Gastrocnemius medialis (tissue), 4 donors: ENCODE data around the gene GLB1L2. TPM values are rescaled to one million over a fixed set of nuclear protein-coding genes. Genes with fewer than 3 reads are reported as not detected.

Experiments used
- ATAC-seq, 2 donors: fragments of 150-250 bp; one replicate each; pipeline ENCODE4 v1.9.1; 2016
- DNase-seq, 2 donors: peaks; one replicate each; pipeline ENCODE4 v3.0.0-alpha.2; 2019
- H3K27ac ChIP-seq, 4 donors: fragments of 200-600 bp; sonication (generic); 1 replicate in 1 of 4; 2 replicates in 3 of 4; pipeline ENCODE4 v1.5.1; 2016 to 2018; ENCODE audit warnings: mild to moderate bottlenecking in 2 of 4, moderate library complexity in 1 of 4
- H3K27me3 ChIP-seq, 3 donors: fragments of 200-600 bp; sonication (generic) in 2 of 3; 1 replicate in 1 of 3; 2 replicates in 2 of 3; pipeline versions ENCODE4 v1.5.1 to v1.6.0; 2016 to 2019; ENCODE audit warnings: mild to moderate bottlenecking in 1 of 3, moderate library complexity in 1 of 3
- H3K36me3 ChIP-seq, 2 donors: fragments of 200-600 bp; sonication (generic) in 1 of 2; one replicate each; pipeline ENCODE4 v1.5.1; 2017 to 2018
- H3K4me1 ChIP-seq, 2 donors: fragments of 200-600 bp; sonication (generic) in 1 of 2; one replicate each; pipeline ENCODE4 v1.5.1; 2016 to 2017; ENCODE audit warnings: mild to moderate bottlenecking in 2 of 2
- H3K4me3 ChIP-seq, 4 donors: fragments of 200-600 bp; sonication (generic) in 3 of 4; 1 replicate in 1 of 4; 2 replicates in 3 of 4; pipeline ENCODE4 v1.5.1; 2016 to 2019; ENCODE audit warnings: mild to moderate bottlenecking in 2 of 4
- H3K9me3 ChIP-seq, 3 donors: fragments of 200-600 bp; sonication (generic) in 2 of 3; 1 replicate in 1 of 3; 2 replicates in 2 of 3; pipeline ENCODE4 v1.5.1; 2016 to 2019
- CTCF ChIP-seq, 5 experiments: fragments of 450-650 bp in 3 of 5; fragments of 200-600 bp in 2 of 5; sonication (generic) in 2 of 5; IDR thresholded peaks in 4 of 5; conservative IDR thresholded peaks in 1 of 5; 1 replicate in 4 of 5; 2 replicates in 1 of 5; pipeline ENCODE4 v1.5.1; 2016 to 2019; ENCODE audit warnings: antibody characterized with exemption in 5 of 5, mild to moderate bottlenecking in 3 of 5, moderate library complexity in 3 of 5
- POLR2A ChIP-seq, 2 donors: fragments of 450-650 bp; IDR thresholded peaks; one replicate each; pipeline ENCODE4 v1.6.1; 2017; ENCODE audit warnings: antibody characterized with exemption in 2 of 2, mild to moderate bottlenecking in 2 of 2, moderate library complexity in 2 of 2
- in situ Hi-C, 4 donors: fragments of 200-750 bp; cut with MboI; loops; one replicate each; pipeline versions ENCODE4 v1.15.0 to v1.8.0; 2017; ENCODE audit warnings: low sequenced_read_pairs in 4 of 4
- intact Hi-C: fragments of 100-400 bp; cut with DNase I; formaldehyde crosslinking; loops from one replicate; pipeline ENCODE4 v1.15.1; 2023; ENCODE audit warnings: low total_unique reads
- total RNA-seq, 4 donors: library from RNA; depleted of rRNA; stranded (reverse); fragments of >200 nt; gene quantifications; one replicate each; pipeline versions ENCODE4 v1.1.0 to v1.2.3, GENCODE V29; 2016

The GLB1L2 gene
- total RNA-seq, 4 donors from 2014 or later: 0.33 to 2.9 (median 0.76) TPM; not detected in 1

GRCh38 chr11:134398079-134398444 lies 66.3 kb downstream of the GLB1L2 start:
- no peak for DNase-seq
- Histone ChIP-seq H3K27me3 (peaks cover 0 to 5% (median 2%) of the 10 kb centered on the region in 3 donors), H3K36me3 (no peaks in the 10 kb centered on the region), H3K27ac (no peak overlapping the region), H3K9me3 (no peaks in the 10 kb centered on the region), H3K4me3 (no peak overlapping the region), H3K4me1 (no peaks in the 10 kb centered on the region)
- ATAC-seq: no peak
- in situ Hi-C loops: no loop called here
- intact Hi-C loops: no loop called here
- TF ChIP-seq POLR2A (IDR thresholded peaks at IDR 0.05) (no peak), CTCF (IDR thresholded peaks at IDR 0.05 in 4 of 5, conservative IDR thresholded peaks at IDR 0.05 in 1 of 5) (no peak)

- ATAC-seq (no peak), DNase-seq (no peak)
- peaks cover 0 to 5% (median 2%) of the 10 kb centered on the region in 3 donors for H3K27me3 ChIP-seq
- no peaks in the 10 kb centered on the region for H3K9me3 ChIP-seq
- no peak overlapping the region for H3K4me3 ChIP-seq
- intact Hi-C loops: no loop called here
- no peak for TF ChIP-seq CTCF (IDR thresholded peaks at IDR 0.05 in 4 of 5, conservative IDR thresholded peaks at IDR 0.05 in 1 of 5)
- no peak for TF ChIP-seq POLR2A (IDR thresholded peaks at IDR 0.05)
- no peaks in the 10 kb centered on the region for H3K36me3 ChIP-seq
- no peaks in the 10 kb centered on the region for H3K4me1 ChIP-seq
- no peak overlapping the region for H3K27ac ChIP-seq
- in situ Hi-C loops: no loop called here
Measured at GRCh38 chr11:134398644-134399292, 67.0 kb downstream of the GLB1L2 start.

GRCh38 chr11:134399293-134399654 lies 67.5 kb downstream of the GLB1L2 start:
- H3K9me3 ChIP-seq: no peaks in the 10 kb centered on the region
- TF ChIP-seq POLR2A (IDR thresholded peaks at IDR 0.05): no peak
- TF ChIP-seq CTCF (IDR thresholded peaks at IDR 0.05 in 4 of 5, conservative IDR thresholded peaks at IDR 0.05 in 1 of 5): no peak
- H3K4me3 ChIP-seq: no peak overlapping the region
- no peaks in the 10 kb centered on the region for H3K4me1 ChIP-seq
- H3K27me3 ChIP-seq: peaks cover 0 to 5% (median 2%) of the 10 kb centered on the region in 3 donors
- in situ Hi-C loops (no loop called here), intact Hi-C loops (no loop called here)
- no peaks in the 10 kb centered on the region for H3K36me3 ChIP-seq
- DNase-seq (no peak), ATAC-seq (no peak)
- no peak overlapping the region for H3K27ac ChIP-seq

- TF ChIP-seq POLR2A (IDR thresholded peaks at IDR 0.05) (no peak), CTCF (IDR thresholded peaks at IDR 0.05 in 4 of 5, conservative IDR thresholded peaks at IDR 0.05 in 1 of 5) (no peak)
- H3K27ac ChIP-seq: no peak overlapping the region
- DNase-seq (no peak), ATAC-seq (no peak)
- no peaks in the 10 kb centered on the region for H3K4me1 ChIP-seq
- intact Hi-C loops (no loop called here), in situ Hi-C loops (no loop called here)
- H3K4me3 ChIP-seq: no peak overlapping the region
- no peaks in the 10 kb centered on the region for H3K36me3 ChIP-seq
- H3K9me3 ChIP-seq: no peaks in the 10 kb centered on the region
- H3K27me3 ChIP-seq: peaks cover 0 to 5% (median 2%) of the 10 kb centered on the region in 3 donors
Measured at GRCh38 chr11:134399996-134400395, 68.2 kb downstream of the GLB1L2 start.
